ENCODE data around the gene DDX59. TPM values are rescaled to one million over a fixed set of nuclear protein-coding genes. Genes with fewer than 3 reads are reported as not detected.

Gene DDX59
- total RNA-seq, 6 experiments from 2014 or later: 13.2 to 17.3 (median 14.6) TPM

- Mint-ChIP-seq H3K9me3 (no peaks in the 10 kb centered on the region), H3K4me1 (ENCODE audit: low read depth) (no peaks in the 10 kb centered on the region), H3K4me3 (no peak overlapping the region), H3K27me3 (ENCODE audit: insufficient read depth) (no peaks in the 10 kb centered on the region), H3K36me3 (ENCODE audit: low read depth) (peaks cover 18% of the 10 kb centered on the region), H3K27ac (no peak overlapping the region)
- no peak for TF ChIP-seq CTCF (IDR thresholded peaks at IDR 0.05)
- no peak for DNase-seq
Observed at GRCh38 chr1:200646515-200646914, 23.2 kb downstream of the DDX59 start.

GRCh38 chr1:200644021-200644420, 25.7 kb downstream of the DDX59 start:
- Mint-ChIP-seq H3K27me3 (ENCODE audit: insufficient read depth) (no peaks in the 10 kb centered on the region), H3K36me3 (ENCODE audit: low read depth) (peaks cover 22% of the 10 kb centered on the region), H3K9me3 (no peaks in the 10 kb centered on the region), H3K27ac (no peak overlapping the region), H3K4me1 (ENCODE audit: low read depth) (peaks cover 18% of the 10 kb centered on the region), H3K4me3 (no peak overlapping the region)
- no peak for TF ChIP-seq CTCF (IDR thresholded peaks at IDR 0.05)
- DNase-seq: no peak

- DNase-seq: no peak
- H3K27ac Mint-ChIP-seq: no peak overlapping the region; the same call in 1 of the 2 replicates
- peaks cover 18% of the 10 kb centered on the region for H3K4me1 Mint-ChIP-seq (ENCODE audit: low read depth)
- H3K27me3 Mint-ChIP-seq (ENCODE audit: insufficient read depth): peaks cover 1% of the 10 kb centered on the region; the same call in 1 of the 2 replicates
- H3K9me3 Mint-ChIP-seq: no peaks in the 10 kb centered on the region
- no peak overlapping the region for H3K4me3 Mint-ChIP-seq
- no peak for TF ChIP-seq CTCF (IDR thresholded peaks at IDR 0.05)
- H3K36me3 Mint-ChIP-seq (ENCODE audit: low read depth): peaks cover 17% of the 10 kb centered on the region
Observed at GRCh38 chr1:200642481-200642880, 27.2 kb downstream of the DDX59 start.

- Mint-ChIP-seq H3K36me3 (ENCODE audit: low read depth) (peaks cover 8% of the 10 kb centered on the region; the same call in 1 of the 2 replicates), H3K9me3 (no peaks in the 10 kb centered on the region), H3K4me3 (no peak overlapping the region), H3K27me3 (ENCODE audit: insufficient read depth) (peaks cover 3% of the 10 kb centered on the region; the same call in 1 of the 2 replicates), H3K4me1 (ENCODE audit: low read depth) (peaks cover 18% of the 10 kb centered on the region), H3K27ac (peak overlapping the region; percentile 75)
- no peak for DNase-seq
- no peak for TF ChIP-seq CTCF (IDR thresholded peaks at IDR 0.05)
Observed at GRCh38 chr1:200640963-200641401, 28.7 kb downstream of the DDX59 start.

- H3K4me1 Mint-ChIP-seq (ENCODE audit: low read depth): peaks cover 18% of the 10 kb centered on the region
- H3K4me3 Mint-ChIP-seq: peak overlapping the region; percentile 71
- DNase-seq: no peak
- H3K27me3 Mint-ChIP-seq (ENCODE audit: insufficient read depth): peaks cover 3% of the 10 kb centered on the region; the same call in 1 of the 2 replicates
- no peaks in the 10 kb centered on the region for H3K9me3 Mint-ChIP-seq
- H3K27ac Mint-ChIP-seq: peak overlapping the region; percentile 93
- peaks cover 8% of the 10 kb centered on the region; the same call in 1 of the 2 replicates for H3K36me3 Mint-ChIP-seq (ENCODE audit: low read depth)
- no peak for TF ChIP-seq CTCF (IDR thresholded peaks at IDR 0.05)
Observed at GRCh38 chr1:200640373-200640962, 29.2 kb downstream of the DDX59 start.

Measured in HFFc6 (cell line).